K562 (cell line): Measurements from ENCODE around the gene ACTN2. TPM values are rescaled to one million over a fixed set of nuclear protein-coding genes. Genes with fewer than 3 reads are reported as not detected.

Experiments
- ATAC-seq: fragments of 200-7000 bp; cut with Tn5 transposase; 3 replicates; pipeline ENCODE4 v1.9.1; 2020; ENCODE audit warnings: moderate library complexity
- BruUV-seq: library from RNA; stranded (reverse); fragments of 400-500 nt; replicated peaks from 2 replicates; lab custom pipeline; 2021; lab: Mats Ljungman, UMichigan
- CTCF ChIA-PET: fragments of 300-600 bp; formaldehyde crosslinking; extraction: SDS; loops from one replicate; lab custom pipeline; 2021; ENCODE audit warnings: low intra/inter-chr PET ratio; lab: Yijun Ruan, JAX
- POLR2A ChIA-PET: fragments of 300-600, 350-650 bp; sonication (Branson Sonifier 250); formaldehyde crosslinking; extraction: SDS; loops from one replicate; lab custom pipeline; 2021; ENCODE audit warnings: antibody characterized with exemption, inconsistent platforms; lab: Yijun Ruan, JAX
- DNase-seq, 4 experiments: peaks; one replicate each; pipeline versions ENCODE4 v3.0.0 to v3.0.0-alpha.2; 2011 to 2018; ENCODE audit warnings: low spot score in 3 of 4, mixed read lengths in 3 of 4; ENCODE audit errors: extremely low read depth in 1 of 4
- FAIRE-seq: peaks from 2 replicates; lab custom pipeline; 2011; peaks lifted over from hg19 to GRCh38; lab: Jason Lieb, UNC
- H2AFZ ChIP-seq: 2 replicates; pipeline ENCODE4 v1.6.0; 2011; ENCODE audit warnings: low read depth, low read length, control low read depth, inconsistent platforms
- H3K27ac ChIP-seq: fragments of 200-600 bp; 3 replicates; pipeline ENCODE4 v1.8.0; 2011; ENCODE audit warnings: low read depth, mild to moderate bottlenecking, control low read depth, inconsistent platforms, low read length, moderate library complexity, mixed read lengths; ENCODE audit errors: extremely low read depth
- H3K27me3 ChIP-seq, 2 experiments: fragments of 300-600 bp in 1 of 2; 2 replicates in 1 of 2; 3 replicates in 1 of 2; pipeline versions ENCODE4 v1.6.0 to v1.8.0; 2011; ENCODE audit warnings: inconsistent platforms in 2 of 2, low read length in 2 of 2, mild to moderate bottlenecking in 1 of 2, mixed read lengths in 1 of 2, moderate library complexity in 1 of 2; ENCODE audit not compliant: control insufficient read depth in 2 of 2, insufficient read depth in 2 of 2
- H3K36me3 ChIP-seq: fragments of 300-600 bp; 3 replicates; pipeline ENCODE4 v1.8.0; 2011; ENCODE audit warnings: mild to moderate bottlenecking, low read length, inconsistent platforms; ENCODE audit not compliant: control insufficient read depth, insufficient read depth
- H3K4me1 ChIP-seq, 2 experiments: fragments of 200-600 bp in 1 of 2; replicated peaks in 1 of 2; 2 replicates in 1 of 2; 3 replicates in 1 of 2; pipeline versions ENCODE4 v1.5.1 to v1.8.0; 2011; ENCODE audit warnings: inconsistent platforms in 2 of 2, low read length in 2 of 2, mild to moderate bottlenecking in 1 of 2, mixed read lengths in 1 of 2, moderate library complexity in 1 of 2; ENCODE audit not compliant: control insufficient read depth in 2 of 2, insufficient read depth in 2 of 2
- H3K4me2 ChIP-seq: 2 replicates; pipeline ENCODE4 v1.6.1; 2011; ENCODE audit warnings: low read length, control low read depth, inconsistent platforms, mixed read lengths; ENCODE audit not compliant: insufficient read depth
- H3K4me3 ChIP-seq: fragments of 200-600 bp; sonication (generic), shearing (Covaris generic); 2 replicates; pipeline ENCODE4 v1.5.1; 2016; ENCODE audit warnings: control low read depth, inconsistent platforms
- H3K79me2 ChIP-seq: fragments of 200-600 bp; 3 replicates; pipeline ENCODE4 v1.8.0; 2011; ENCODE audit warnings: low read length, inconsistent platforms; ENCODE audit not compliant: control insufficient read depth, insufficient read depth
- H3K9ac ChIP-seq, 2 experiments: 2 replicates each; pipeline versions ENCODE4 v1.6.0 to v1.6.1; 2011; ENCODE audit warnings: low read depth in 2 of 2, low read length in 2 of 2, control low read depth in 1 of 2, inconsistent platforms in 1 of 2, mild to moderate bottlenecking in 1 of 2, mixed read lengths in 1 of 2; ENCODE audit not compliant: insufficient read depth in 1 of 2
- H3K9me1 ChIP-seq: one replicate; pipeline ENCODE4 v1.6.0; 2011; ENCODE audit warnings: inconsistent platforms, mild to moderate bottlenecking, low read length, moderate library complexity; ENCODE audit not compliant: control insufficient read depth, insufficient read depth
- H3K9me3 ChIP-seq: replicated peaks from 2 replicates; pipeline ENCODE4 v1.5.1; 2011; ENCODE audit warnings: low read depth, low read length, inconsistent platforms; ENCODE audit not compliant: control insufficient read depth, insufficient read depth
- H4K20me1 ChIP-seq: replicated peaks from 2 replicates; pipeline ENCODE4 v1.6.1; 2011; ENCODE audit warnings: low read length, inconsistent platforms, mixed read lengths; ENCODE audit not compliant: control insufficient read depth, insufficient read depth
- L3MBTL2 ChIP-seq: fragments of 450-650 bp; IDR thresholded peaks from 2 replicates; pipeline ENCODE4 v1.6.1; 2016; ENCODE audit warnings: mild to moderate bottlenecking, moderate library complexity
- MGA ChIP-seq: fragments of 450-650 bp; IDR thresholded peaks from 2 replicates; pipeline ENCODE4 v1.6.1; 2016; ENCODE audit warnings: mild to moderate bottlenecking, moderate library complexity
- NRF1 ChIP-seq, 2 experiments: fragments of 450-650 bp; IDR thresholded peaks in 1 of 2; conservative IDR thresholded peaks in 1 of 2; 2 replicates each; pipeline ENCODE4 v1.6.1; 2014; ENCODE audit warnings: mild to moderate bottlenecking in 2 of 2
- SRSF9 ChIP-seq: fragments of 200-400 bp; formaldehyde crosslinking; IDR thresholded peaks from 2 replicates; pipeline ENCODE4 v1.6.1; 2017; ENCODE audit warnings: low read depth, low read length, borderline replicate concordance
- ZNF384 ChIP-seq: IDR thresholded peaks from 2 replicates; pipeline ENCODE4 v1.6.1; 2012; ENCODE audit warnings: low read depth, low read length, improper control_type of control experiment
- WGBS: fragments of 100-300 bp; shearing (Covaris generic); methylation state at CpG from one replicate; pipeline ENCODE4 v1.1.6; 2016; ENCODE audit warnings: low coverage, mixed read lengths; ENCODE audit not compliant: insufficient coverage; ENCODE audit errors: missing lambda C conversion rate; 5-methylcytosine and 5-hydroxymethylcytosine counted together
- in situ Hi-C: fragments of 300-500 bp; cut with MboI; formaldehyde crosslinking; loops from 4 replicates; pipeline ENCODE4 v1.15.0; 2018; ENCODE audit warnings: inconsistent platforms, mixed read lengths
- intact Hi-C: fragments of 100-400 bp; cut with micrococcal nuclease; formaldehyde crosslinking; loops from 2 replicates; pipeline ENCODE4 v1.14.2; 2022
- polyA plus RNA-seq, 8 experiments: library from polyadenylated mRNA; depleted of rRNA in 4 of 8; stranded (reverse) in 5 of 8; unstranded in 3 of 8; fragments of >200 nt; fragmentation: Nextera tagmentation in 2 of 8; fragmentation: Illumina TruSeq in 1 of 8; extraction: Ambion mirVana in 2 of 8; extraction: Trizol in 1 of 8; gene quantifications; 2 replicates each; pipeline versions ENCODE4 v1.2.1 to v1.2.3, GENCODE V29; 2011 to 2014; ENCODE audit warnings: inconsistent platforms in 1 of 8, missing spikeins in 1 of 8
- total RNA-seq, 7 experiments: library from RNA; depleted of rRNA in 6 of 7; stranded (reverse); fragments of >200 nt in 6 of 7; fragmentation: Illumina TruSeq in 2 of 7; extraction: Trizol in 2 of 7; gene quantifications; 2 replicates each; pipeline versions ENCODE4 v1.2.1 to v1.2.3, GENCODE V29; 2011 to 2021; ENCODE audit warnings: low replicate concordance in 1 of 7
- TF ChIP-seq, protein P1 (sequence below): sonication (generic); formaldehyde crosslinking; IDR thresholded peaks from 2 replicates; pipeline ENCODE4 v1.8.0; 2022; ENCODE audit warnings: mild to moderate bottlenecking, missing genetic modification reagents
- TF ChIP-seq, protein P2 (sequence below), 2 experiments: IDR thresholded peaks; 2 replicates each; pipeline ENCODE4 v1.6.1; 2011; ENCODE audit warnings: borderline replicate concordance in 1 of 2, control low read depth in 1 of 2, low read depth in 1 of 2, low read length in 1 of 2, mild to moderate bottlenecking in 1 of 2, mixed read lengths in 1 of 2, moderate library complexity in 1 of 2; ENCODE audit not compliant: insufficient read depth in 1 of 2, insufficient read length in 1 of 2, poor library complexity in 1 of 2, severe bottlenecking in 1 of 2; ENCODE audit errors: extremely low read depth in 1 of 2

The ACTN2 gene
- total and polyA plus RNA-seq, 9 of the 15 experiments (the other 6 are each of a cell fraction or from before 2014, with no cell fraction given): 0.18 to 0.94 (median 0.42) TPM

- ATAC-seq: peak; percentile 11; the same call in 1 of the 3 replicates
These were observed 65.1 kb downstream of the ACTN2 start for GRCh38 chr1:236751385-236751784.

More at GRCh38 chr1:236751385-236751784, 65.1 kb downstream of the ACTN2 start:
- DNase-seq: no peak
- no TSS peak for BruUV-seq
- in situ Hi-C loops: no loop called here
- 24% methylated on average over 16 of the region's 16 CpGs for whole genome bisulfite sequencing
- Histone ChIP-seq H2AFZ (peak overlapping the region; percentile 54; the same call in 1 of the 2 replicates), H3K4me1 (peaks cover 10 to 13% of the 10 kb centered on the region in 2 experiments)
- TF ChIP-seq MGA: peak; percentile 82
- peak; percentile 95 for TF ChIP-seq L3MBTL2
- TF ChIP-seq, protein P1, sequence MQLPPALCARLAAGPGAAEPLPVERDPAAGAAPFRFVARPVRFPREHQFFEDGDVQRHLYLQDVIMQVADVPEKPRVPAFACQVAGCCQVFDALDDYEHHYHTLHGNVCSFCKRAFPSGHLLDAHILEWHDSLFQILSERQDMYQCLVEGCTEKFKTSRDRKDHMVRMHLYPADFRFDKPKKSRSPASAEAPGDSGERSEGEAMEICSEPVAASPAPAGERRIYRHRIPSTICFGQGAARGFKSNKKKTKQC (CRISPR knock-in tag): peak; percentile 52; the same call in 1 of the 2 replicates
- TF ChIP-seq, protein P2, sequence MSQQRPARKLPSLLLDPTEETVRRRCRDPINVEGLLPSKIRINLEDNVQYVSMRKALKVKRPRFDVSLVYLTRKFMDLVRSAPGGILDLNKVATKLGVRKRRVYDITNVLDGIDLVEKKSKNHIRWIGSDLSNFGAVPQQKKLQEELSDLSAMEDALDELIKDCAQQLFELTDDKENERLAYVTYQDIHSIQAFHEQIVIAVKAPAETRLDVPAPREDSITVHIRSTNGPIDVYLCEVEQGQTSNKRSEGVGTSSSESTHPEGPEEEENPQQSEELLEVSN (IDR thresholded peaks at IDR 0.05; ENCODE audit: borderline replicate concordance in 1 of 2, extremely low read depth in 1 of 2, insufficient read depth in 1 of 2, insufficient read length in 1 of 2, low read depth in 1 of 2, low read length in 1 of 2, poor library complexity in 1 of 2, severe bottlenecking in 1 of 2): peak; percentile 74 to 75
- no peak for TF ChIP-seq SRSF9
- TF ChIP-seq ZNF384: no peak
- TF ChIP-seq NRF1 (conservative IDR thresholded peaks at IDR 0.05 in 1 of 2, IDR thresholded peaks at IDR 0.05 in 1 of 2): peak; percentile 76 to 83
- TF ChIP-seq, all 486 proteins: peak for 5
- peaks cover 8 to 24% of the 10 kb centered on the region in 2 experiments for H3K27me3 ChIP-seq
- ChIA-PET POLR2A (interaction anchor here (0.9 kb wide), 1 partner anchor 8 kb away, joined by 4 read pairs; no protein-coding TSS in a partner anchor), CTCF (no interaction called here)
- FAIRE-seq: no peak
- intact Hi-C loops: loop anchor here (5.0 to 10.0 kb wide), 3 partner anchors 293 to 649 kb away; partner anchors contain the start of gene RYR2
- H3K9me3 ChIP-seq: no peaks in the 10 kb centered on the region
- H3K4me2 ChIP-seq: no peak overlapping the region; the same call in 1 of the 2 replicates
- no peak overlapping the region for H3K4me3 ChIP-seq
- no peaks in the 10 kb centered on the region for H4K20me1 ChIP-seq
- H3K9me1 ChIP-seq: no peaks in the 10 kb centered on the region
- no peaks in the 10 kb centered on the region for H3K79me2 ChIP-seq
- no peaks in the 10 kb centered on the region for H3K36me3 ChIP-seq
- no peak overlapping the region for H3K27ac ChIP-seq
- peak overlapping the region in 1 of 2 experiments; percentile 38; a peak in 1 of 4 replicates for H3K9ac ChIP-seq
